T-helper 9 cell (primary cell): ENCODE measurements around the gene PSRC1.

Experiments used
- DNase-seq: peaks from one replicate; pipeline ENCODE4 v3.0.0-alpha.2; 2020

Gene PSRC1

GRCh38 chr1:109243221-109243620, 39.7 kb downstream of the PSRC1 start:
- DNase-seq = no peak

- DNase-seq = no peak
Measured at GRCh38 chr1:109242387-109242786, 40.6 kb downstream of the PSRC1 start.

- no peak for DNase-seq
Measured at GRCh38 chr1:109241841-109242345, 41.1 kb downstream of the PSRC1 start.

GRCh38 chr1:109241344-109241743, 41.6 kb downstream of the PSRC1 start:
- no peak for DNase-seq

GRCh38 chr1:109240158-109241152, 42.5 kb downstream of the PSRC1 start:
- DNase-seq = no peak

- DNase-seq = no peak
Measured at GRCh38 chr1:109239409-109240068, 43.4 kb downstream of the PSRC1 start.

GRCh38 chr1:109239047-109239408, 43.9 kb downstream of the PSRC1 start:
- DNase-seq = no peak

- DNase-seq = no peak
Measured at GRCh38 chr1:109238382-109238781, 44.6 kb downstream of the PSRC1 start.

- no peak for DNase-seq
Measured at GRCh38 chr1:109237512-109237911, 45.4 kb downstream of the PSRC1 start.

- no peak for DNase-seq
Measured at GRCh38 chr1:109235137-109235536, 47.8 kb downstream of the PSRC1 start.

- DNase-seq = no peak
Measured at GRCh38 chr1:109231066-109231465, 51.9 kb downstream of the PSRC1 start.
